HepG2 (cell line): ENCODE measurements around the gene CTDSP2. TPM values are rescaled to one million over a fixed set of nuclear protein-coding genes. Genes with fewer than 3 reads are reported as not detected.

Experiments
- AHR ChIP-seq: IDR thresholded peaks from 2 replicates; pipeline ENCODE4 v1.6.1; 2018; ENCODE audit warnings: missing genetic modification reagents, missing compliant biosample characterization
- ATF5 ChIP-seq: sonication (generic); formaldehyde crosslinking; IDR thresholded peaks from 2 replicates; pipeline ENCODE4 v1.4.0; 2020; ENCODE audit warnings: mild to moderate bottlenecking, low read depth, missing genetic modification reagents
- BCL3 ChIP-seq: sonication (generic); formaldehyde crosslinking; IDR thresholded peaks from 2 replicates; pipeline ENCODE4 v1.5.1; 2020; ENCODE audit warnings: mild to moderate bottlenecking, missing genetic modification reagents, moderate library complexity
- BRCA1 ChIP-seq: sonication (generic); formaldehyde crosslinking; IDR thresholded peaks from 2 replicates; pipeline ENCODE4 v1.4.0; 2020; ENCODE audit warnings: missing genetic modification reagents
- CHCHD3 ChIP-seq: sonication (generic); formaldehyde crosslinking; IDR thresholded peaks from 2 replicates; pipeline ENCODE4 v1.8.0; 2022; ENCODE audit warnings: mild to moderate bottlenecking, missing genetic modification reagents, moderate library complexity
- JARID2 ChIP-seq: sonication (generic); formaldehyde crosslinking; IDR thresholded peaks from 2 replicates; pipeline ENCODE4 v1.8.1; 2023; ENCODE audit warnings: missing genetic modification reagents, inconsistent platforms; ENCODE audit not compliant: insufficient replicate concordance
- MIER2 ChIP-seq: IDR thresholded peaks from 2 replicates; pipeline ENCODE4 v1.6.1; 2016; ENCODE audit warnings: missing biosample characterization, missing genetic modification reagents
- PHF21A ChIP-seq: sonication (generic); formaldehyde crosslinking; IDR thresholded peaks from 2 replicates; pipeline ENCODE4 v1.5.0; 2020; ENCODE audit warnings: mild to moderate bottlenecking, missing genetic modification reagents
- POGK ChIP-seq: sonication (generic); formaldehyde crosslinking; conservative IDR thresholded peaks from 2 replicates; pipeline ENCODE4 v1.8.0; 2022; ENCODE audit warnings: mild to moderate bottlenecking, moderate library complexity, missing genetic modification reagents
- STAT5B ChIP-seq: sonication (generic); formaldehyde crosslinking; IDR thresholded peaks from 2 replicates; pipeline ENCODE4 v1.4.0; 2020; ENCODE audit warnings: missing genetic modification reagents
- TOE1 ChIP-seq: sonication (generic); formaldehyde crosslinking; IDR thresholded peaks from 2 replicates; pipeline ENCODE4 v1.4.0; 2020; ENCODE audit warnings: mild to moderate bottlenecking, missing genetic modification reagents
- ZBTB4 ChIP-seq: sonication (generic); formaldehyde crosslinking; IDR thresholded peaks from 2 replicates; pipeline ENCODE4 v1.4.0; 2020; ENCODE audit warnings: missing genetic modification reagents, mild to moderate bottlenecking, borderline replicate concordance
- ZNF225 ChIP-seq: sonication (generic); formaldehyde crosslinking; IDR thresholded peaks from 2 replicates; pipeline ENCODE4 v1.4.0; 2020; ENCODE audit warnings: mild to moderate bottlenecking, missing genetic modification reagents
- ZNF232 ChIP-seq: sonication (generic); formaldehyde crosslinking; IDR thresholded peaks from 2 replicates; pipeline ENCODE4 v1.4.0; 2020; ENCODE audit warnings: missing genetic modification reagents, borderline replicate concordance
- ZNF430 ChIP-seq: sonication (generic); formaldehyde crosslinking; IDR thresholded peaks from 2 replicates; pipeline ENCODE4 v1.9.0; 2021; ENCODE audit warnings: mild to moderate bottlenecking, missing genetic modification reagents
- ZNF580 ChIP-seq: IDR thresholded peaks from 2 replicates; pipeline ENCODE4 v1.6.1; 2016; ENCODE audit warnings: low read depth, borderline replicate concordance
- ZNF660 ChIP-seq: sonication (generic); formaldehyde crosslinking; IDR thresholded peaks from 2 replicates; pipeline ENCODE4 v1.5.1; 2020; ENCODE audit warnings: mild to moderate bottlenecking, low read depth, missing genetic modification reagents, borderline replicate concordance
- ZNF749 ChIP-seq: sonication (generic); formaldehyde crosslinking; IDR thresholded peaks from 2 replicates; pipeline ENCODE4 v1.8.0; 2022; ENCODE audit warnings: mild to moderate bottlenecking, missing genetic modification reagents, moderate library complexity, borderline replicate concordance
- ZNF775 ChIP-seq: sonication (generic); formaldehyde crosslinking; IDR thresholded peaks from 2 replicates; pipeline ENCODE4 v1.4.0; 2020; ENCODE audit warnings: missing genetic modification reagents, mild to moderate bottlenecking, moderate library complexity, borderline replicate concordance
- ZNF83 ChIP-seq: sonication (generic); formaldehyde crosslinking; IDR thresholded peaks from 2 replicates; pipeline ENCODE4 v1.4.0; 2020; ENCODE audit warnings: missing genetic modification reagents, mild to moderate bottlenecking, borderline replicate concordance
- ZNF850 ChIP-seq: sonication (generic); formaldehyde crosslinking; conservative IDR thresholded peaks from 2 replicates; pipeline ENCODE4 v1.9.0; 2021; ENCODE audit warnings: mild to moderate bottlenecking, missing genetic modification reagents
- polyA plus RNA-seq, 8 experiments: library from polyadenylated mRNA; depleted of rRNA in 3 of 8; stranded (reverse) in 7 of 8; unstranded in 1 of 8; fragments of >200 nt; fragmentation: Illumina TruSeq in 4 of 8; extraction: Trizol in 4 of 8; gene quantifications; 2 replicates each; pipeline versions ENCODE4 v1.2.1 to v1.2.3, GENCODE V29; 2011 to 2016; ENCODE audit warnings: low read depth in 4 of 8, missing spikeins in 1 of 8, mixed read lengths in 1 of 8; ENCODE audit not compliant: insufficient read depth in 1 of 8
- total RNA-seq, 5 experiments: library from RNA; depleted of rRNA; stranded (reverse); fragments of >200 nt; fragmentation: Illumina TruSeq; extraction: Trizol; gene quantifications; 2 replicates each; pipeline ENCODE4 v1.2.3, GENCODE V29; 2016; ENCODE audit warnings: low read depth in 1 of 5

CTDSP2 gene
- total and polyA plus RNA-seq, 2 of the 13 experiments (the other 11 are each of a cell fraction or from before 2014, with no cell fraction given): 38.1 to 82.5 TPM

GRCh38 chr12:57845478-57846284, 848 bp downstream of the CTDSP2 start (continued):
- no peak for TF ChIP-seq ZBTB4 (CRISPR knock-in tag)
- TF ChIP-seq MIER2 (CRISPR knock-in tag): no peak
- TF ChIP-seq ZNF775 (CRISPR knock-in tag): no peak
- no peak for TF ChIP-seq CHCHD3 (CRISPR knock-in tag)
- peak; percentile 77; the same call in 1 of the 2 replicates for TF ChIP-seq ZNF850 (CRISPR knock-in tag)
- TF ChIP-seq BRCA1: peak; percentile 80; the same call in 1 of the 2 replicates
- TF ChIP-seq ZNF83 (CRISPR knock-in tag): peak; percentile 80; the same call in 1 of the 2 replicates
- TF ChIP-seq ZNF225 (CRISPR knock-in tag): peak; percentile 24; the same call in 1 of the 2 replicates
- TF ChIP-seq ZNF430: peak; percentile 74
- 0 out of 2 replicates have a peak, but pooled peaks have one; percentile 23 for TF ChIP-seq ZNF580 (CRISPR knock-in tag)
- peak; percentile 37; the same call in 1 of the 2 replicates for TF ChIP-seq ZNF749
- no peak for TF ChIP-seq STAT5B (CRISPR knock-in tag)
- TF ChIP-seq POGK (CRISPR knock-in tag): no peak; the same call in 1 of the 2 replicates
- TF ChIP-seq ZNF232 (CRISPR knock-in tag): peak; percentile 13; the same call in 1 of the 2 replicates
- TF ChIP-seq JARID2: no peak
- 0 out of 2 replicates have a peak, but pooled peaks have one; percentile 58 for TF ChIP-seq TOE1
- TF ChIP-seq PHF21A: peak; percentile 81
- TF ChIP-seq ATF5 (CRISPR knock-in tag): no peak
- TF ChIP-seq BCL3 (CRISPR knock-in tag): peak; percentile 60; the same call in 1 of the 2 replicates
- no peak for TF ChIP-seq ZNF660
- TF ChIP-seq AHR (CRISPR knock-in tag): no peak
